Activated CD8-positive, alpha-beta T cell treated with anti-CD3 and anti-CD28 coated beads for 36 hours (primary cell): ENCODE results near the gene CPEB3. TPM values are rescaled to one million over a fixed set of nuclear protein-coding genes. Genes with fewer than 3 reads are reported as not detected.

Experiments
- ATAC-seq: fragments of 200-7000 bp; cut with Tn5 transposase; one replicate; pipeline ENCODE4 v1.10.0; 2021; ENCODE audit warnings: mild to moderate bottlenecking, moderate library complexity
- CTCF ChIA-PET: fragments of 350-600 bp; sonication (Branson Sonifier 250); formaldehyde crosslinking; loops from one replicate; lab custom pipeline; 2021; ENCODE audit warnings: antibody characterized with exemption; lab: Charles Lee
- POLR2A ChIA-PET: fragments of 350-600 bp; sonication (Branson Sonifier 250); formaldehyde crosslinking; loops from one replicate; lab custom pipeline; 2021; ENCODE audit warnings: antibody characterized with exemption; lab: Charles Lee
- DNase-seq: peaks from one replicate; pipeline ENCODE4 v3.0.0-alpha.2; 2020
- H3K27ac Mint-ChIP-seq: one replicate; pipeline ENCODE4 v1.8.0; 2021; ENCODE audit warnings: mild to moderate bottlenecking, mixed read lengths
- H3K27me3 Mint-ChIP-seq: one replicate; pipeline ENCODE4 v1.8.0; 2021; ENCODE audit warnings: mixed read lengths
- H3K36me3 Mint-ChIP-seq: one replicate; pipeline ENCODE4 v1.8.0; 2021; ENCODE audit warnings: low read depth, mixed read lengths
- H3K4me1 Mint-ChIP-seq: one replicate; pipeline ENCODE4 v1.8.0; 2021; ENCODE audit warnings: low read depth, mixed read lengths
- H3K4me3 Mint-ChIP-seq: one replicate; pipeline ENCODE4 v1.8.0; 2021; ENCODE audit warnings: mild to moderate bottlenecking, moderate library complexity, mixed read lengths
- H3K9me3 Mint-ChIP-seq: one replicate; pipeline ENCODE4 v1.8.0; 2021; ENCODE audit warnings: mixed read lengths
- intact Hi-C: fragments of 100-400 bp; cut with micrococcal nuclease; formaldehyde crosslinking; loops from one replicate; pipeline ENCODE4 v1.10.0; 2022
- total RNA-seq, 2 experiments: library from RNA; stranded (reverse); gene quantifications; one replicate each; pipeline ENCODE4 v1.2.3, GENCODE V29; 2021
- TF ChIP-seq, protein P1 (sequence below): fragments of 200-600 bp; IDR thresholded peaks from one replicate; pipeline ENCODE4 v1.8.0; 2022; ENCODE audit warnings: antibody characterized with exemption, mild to moderate bottlenecking

Gene CPEB3
- total RNA-seq, 2 experiments from 2014 or later: 1.8 to 2.2 TPM

DNA sequence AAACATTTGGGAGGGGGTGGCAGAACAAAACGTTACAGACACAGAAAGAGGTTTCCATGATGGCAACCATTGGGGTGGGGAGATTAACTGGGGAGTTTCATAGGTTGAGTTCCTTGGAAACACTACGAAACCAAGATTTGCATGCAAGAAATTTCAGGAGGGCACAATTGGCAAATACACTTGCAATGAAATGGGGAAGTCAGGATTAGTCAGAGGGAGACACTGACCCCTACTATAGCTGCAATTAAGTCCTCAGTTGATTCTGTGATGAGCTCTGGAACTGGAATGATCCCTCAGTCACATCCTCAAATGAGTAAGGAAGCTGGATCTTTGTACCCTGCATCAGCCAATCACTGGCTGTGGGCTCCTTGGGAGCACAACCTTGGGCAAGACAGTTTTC, 22.1 kb downstream of the CPEB3 start:
- intact Hi-C loops: no loop called here
- no peak overlapping the region for H3K27ac Mint-ChIP-seq
- H3K4me1 Mint-ChIP-seq: peaks cover 14% of the 10 kb centered on the region
- H3K36me3 Mint-ChIP-seq: peaks cover 2% of the 10 kb centered on the region
- ATAC-seq (no peak), DNase-seq (no peak)
- ChIA-PET POLR2A (no interaction called here), CTCF (no interaction called here)
- no peaks in the 10 kb centered on the region for H3K27me3 Mint-ChIP-seq
- no peak overlapping the region for H3K4me3 Mint-ChIP-seq
- no peaks in the 10 kb centered on the region for H3K9me3 Mint-ChIP-seq
- TF ChIP-seq, protein P1, sequence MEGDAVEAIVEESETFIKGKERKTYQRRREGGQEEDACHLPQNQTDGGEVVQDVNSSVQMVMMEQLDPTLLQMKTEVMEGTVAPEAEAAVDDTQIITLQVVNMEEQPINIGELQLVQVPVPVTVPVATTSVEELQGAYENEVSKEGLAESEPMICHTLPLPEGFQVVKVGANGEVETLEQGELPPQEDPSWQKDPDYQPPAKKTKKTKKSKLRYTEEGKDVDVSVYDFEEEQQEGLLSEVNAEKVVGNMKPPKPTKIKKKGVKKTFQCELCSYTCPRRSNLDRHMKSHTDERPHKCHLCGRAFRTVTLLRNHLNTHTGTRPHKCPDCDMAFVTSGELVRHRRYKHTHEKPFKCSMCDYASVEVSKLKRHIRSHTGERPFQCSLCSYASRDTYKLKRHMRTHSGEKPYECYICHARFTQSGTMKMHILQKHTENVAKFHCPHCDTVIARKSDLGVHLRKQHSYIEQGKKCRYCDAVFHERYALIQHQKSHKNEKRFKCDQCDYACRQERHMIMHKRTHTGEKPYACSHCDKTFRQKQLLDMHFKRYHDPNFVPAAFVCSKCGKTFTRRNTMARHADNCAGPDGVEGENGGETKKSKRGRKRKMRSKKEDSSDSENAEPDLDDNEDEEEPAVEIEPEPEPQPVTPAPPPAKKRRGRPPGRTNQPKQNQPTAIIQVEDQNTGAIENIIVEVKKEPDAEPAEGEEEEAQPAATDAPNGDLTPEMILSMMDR: no peak

DNA sequence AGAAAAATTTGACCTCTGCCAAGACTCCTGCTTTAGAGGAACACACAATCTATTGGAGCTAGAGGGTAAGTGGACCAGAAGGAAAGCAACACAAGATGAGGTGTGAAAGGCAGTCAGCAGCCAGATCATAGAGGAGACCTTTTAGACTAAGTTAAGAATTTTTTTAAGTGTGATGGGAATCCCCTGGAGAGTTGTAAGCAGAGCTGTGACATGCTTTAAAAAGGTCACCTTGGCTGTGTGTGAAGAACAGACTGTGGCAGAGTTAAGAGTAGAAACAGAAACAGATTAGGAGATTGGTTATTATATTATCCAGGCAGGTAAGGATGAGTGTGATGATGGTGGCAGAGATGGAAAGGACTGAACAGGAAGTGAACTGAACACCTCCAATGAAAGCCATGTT, 23.5 kb downstream of the CPEB3 start:
- H3K27ac Mint-ChIP-seq: no peak overlapping the region
- CTCF ChIA-PET: no interaction called here
- H3K36me3 Mint-ChIP-seq: peaks cover 2% of the 10 kb centered on the region
- TF ChIP-seq, protein P1: no peak
- peak; percentile 18 for DNase-seq
- no peaks in the 10 kb centered on the region for H3K27me3 Mint-ChIP-seq
- H3K9me3 Mint-ChIP-seq: no peaks in the 10 kb centered on the region
- POLR2A ChIA-PET: no interaction called here
- peaks cover 14% of the 10 kb centered on the region for H3K4me1 Mint-ChIP-seq
- peak; percentile 96 for ATAC-seq
- intact Hi-C loops: no loop called here
- no peak overlapping the region for H3K4me3 Mint-ChIP-seq

DNA sequence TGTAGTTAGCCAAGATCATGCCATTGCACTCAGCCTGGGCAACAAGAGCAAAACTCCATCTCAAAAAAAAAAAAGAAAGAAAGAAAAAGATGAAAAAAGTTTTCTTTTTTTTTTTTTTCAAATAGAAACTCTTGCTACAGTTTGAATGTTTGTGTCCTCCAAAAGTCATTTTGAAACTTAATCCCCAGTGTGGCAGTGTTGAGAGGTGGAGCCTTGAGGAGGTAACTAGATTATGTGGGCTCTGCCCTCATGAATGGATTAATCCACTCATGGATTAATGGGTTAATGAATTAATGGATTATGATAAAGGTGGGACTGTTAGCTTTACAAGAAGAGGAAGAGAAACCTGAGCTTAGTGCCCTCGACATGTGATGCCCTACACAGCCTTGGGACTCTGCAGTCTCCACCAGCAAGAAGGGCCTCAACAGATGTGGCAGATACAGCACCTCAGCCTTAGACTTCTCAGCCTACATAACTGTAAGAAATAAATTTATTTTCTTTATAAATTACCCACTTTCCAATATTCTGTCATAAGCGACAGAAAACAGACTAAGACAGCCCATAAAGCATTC, 25.1 kb downstream of the CPEB3 start:
- Mint-ChIP-seq H3K27ac (no peak overlapping the region), H3K9me3 (no peaks in the 10 kb centered on the region), H3K36me3 (peaks cover 2% of the 10 kb centered on the region), H3K4me1 (peaks cover 14% of the 10 kb centered on the region), H3K4me3 (no peak overlapping the region), H3K27me3 (no peaks in the 10 kb centered on the region)
- TF ChIP-seq, protein P1: no peak
- ChIA-PET POLR2A (no interaction called here), CTCF (no interaction called here)
- intact Hi-C loops: no loop called here
- DNase-seq (no peak), ATAC-seq (no peak)

DNA sequence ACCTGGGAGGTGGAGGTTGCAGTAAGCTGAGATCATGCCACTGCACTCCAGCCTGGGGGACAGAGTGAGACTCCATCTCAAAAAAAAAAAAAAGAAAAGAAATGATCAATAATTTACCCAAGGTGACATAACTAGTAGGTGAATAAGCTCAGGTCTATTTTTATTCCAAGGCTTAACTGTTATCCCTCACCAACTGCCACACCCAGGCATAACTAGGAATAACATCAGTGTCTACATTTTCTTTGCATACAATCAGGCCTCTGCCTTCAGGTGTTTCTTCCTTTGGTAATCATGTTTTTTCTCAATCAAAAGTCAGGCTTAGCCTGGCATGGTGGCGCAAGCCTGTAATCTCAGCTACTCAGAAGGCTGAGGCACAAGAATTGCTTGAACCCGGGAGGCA, 26.6 kb downstream of the CPEB3 start:
- TF ChIP-seq, protein P1: no peak
- intact Hi-C loops: no loop called here
- DNase-seq: no peak
- no peak for ATAC-seq
- POLR2A ChIA-PET: no interaction called here
- H3K4me1 Mint-ChIP-seq: peaks cover 14% of the 10 kb centered on the region
- H3K9me3 Mint-ChIP-seq: no peaks in the 10 kb centered on the region
- H3K27ac Mint-ChIP-seq: no peak overlapping the region
- no peaks in the 10 kb centered on the region for H3K27me3 Mint-ChIP-seq
- H3K4me3 Mint-ChIP-seq: no peak overlapping the region
- CTCF ChIA-PET: no interaction called here
- H3K36me3 Mint-ChIP-seq: no peaks in the 10 kb centered on the region

DNA sequence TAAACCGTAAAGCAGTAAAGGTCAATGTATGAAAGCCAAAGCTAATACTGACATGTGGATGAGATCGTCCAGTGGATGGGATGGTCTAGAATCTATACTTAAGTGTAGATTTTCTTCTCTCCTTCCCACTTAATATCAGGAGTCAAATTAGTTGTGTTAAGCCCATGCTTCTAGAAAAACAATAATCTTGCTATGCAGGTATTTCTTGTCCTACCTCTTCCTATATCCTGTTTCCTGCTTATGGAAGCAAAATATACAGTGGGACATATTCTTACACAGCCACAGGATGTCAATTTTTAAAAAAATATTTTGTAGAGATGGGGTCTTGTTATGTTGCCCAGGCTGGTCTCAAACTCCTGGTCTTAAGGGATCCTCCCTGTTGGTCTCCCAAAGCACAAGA, 27.5 kb downstream of the CPEB3 start:
- POLR2A ChIA-PET: no interaction called here
- no peak for ATAC-seq
- Mint-ChIP-seq H3K27ac (no peak overlapping the region), H3K27me3 (no peaks in the 10 kb centered on the region), H3K9me3 (no peaks in the 10 kb centered on the region), H3K36me3 (no peaks in the 10 kb centered on the region), H3K4me1 (peaks cover 14% of the 10 kb centered on the region), H3K4me3 (no peak overlapping the region)
- TF ChIP-seq, protein P1: no peak
- CTCF ChIA-PET: no interaction called here
- no peak for DNase-seq
- intact Hi-C loops: no loop called here
